H9 (cell line): ENCODE measurements around the gene ITGB8. TPM values are rescaled to one million over a fixed set of nuclear protein-coding genes. Genes with fewer than 3 reads are reported as not detected.

Experiments
- DNase-seq: peaks from one replicate; pipeline ENCODE4 v3.0.0-alpha.2; 2017
- H2AFZ ChIP-seq: one replicate; pipeline ENCODE4 v1.6.1; 2013; ENCODE audit warnings: mild to moderate bottlenecking, low read length, control low read depth, moderate library complexity
- H2AK5ac ChIP-seq: 2 replicates; pipeline ENCODE4 v1.6.1; 2013; ENCODE audit warnings: low read length, control low read depth, mixed read lengths; ENCODE audit not compliant: insufficient read length
- H2BK120ac ChIP-seq: one replicate; pipeline ENCODE4 v1.6.1; 2013; ENCODE audit warnings: low read depth, mild to moderate bottlenecking, low read length, control low read depth, inconsistent platforms; ENCODE audit not compliant: poor library complexity, severe bottlenecking
- H2BK12ac ChIP-seq: 2 replicates; pipeline ENCODE4 v1.6.1; 2013; ENCODE audit warnings: low read length, control low read depth, mixed read lengths, low read depth; ENCODE audit not compliant: insufficient read length
- H2BK15ac ChIP-seq: 2 replicates; pipeline ENCODE4 v1.6.1; 2013; ENCODE audit warnings: low read depth, low read length, control low read depth
- H2BK20ac ChIP-seq: one replicate; pipeline ENCODE4 v1.6.1; 2013; ENCODE audit warnings: low read depth, mild to moderate bottlenecking, low read length, control low read depth, inconsistent platforms; ENCODE audit not compliant: poor library complexity, severe bottlenecking
- H2BK5ac ChIP-seq: 2 replicates; pipeline ENCODE4 v1.6.1; 2013; ENCODE audit warnings: low read length, control low read depth, mixed read lengths; ENCODE audit not compliant: insufficient read length
- H3K14ac ChIP-seq: 2 replicates; pipeline ENCODE4 v1.6.1; 2013; ENCODE audit warnings: low read length, control low read depth; ENCODE audit not compliant: insufficient read depth
- H3K18ac ChIP-seq: 2 replicates; pipeline ENCODE4 v1.6.1; 2013; ENCODE audit warnings: low read depth, mild to moderate bottlenecking, mixed read lengths, low read length, control low read depth; ENCODE audit not compliant: insufficient read length
- H3K23ac ChIP-seq: 2 replicates; pipeline ENCODE4 v1.6.1; 2013; ENCODE audit warnings: low read length, control low read depth, mixed read lengths, low read depth; ENCODE audit not compliant: insufficient read length
- H3K23me2 ChIP-seq: 2 replicates; pipeline ENCODE4 v1.6.1; 2013; ENCODE audit warnings: low read depth, mild to moderate bottlenecking, mixed read lengths, low read length, control low read depth; ENCODE audit not compliant: insufficient read length, poor library complexity, severe bottlenecking
- H3K27ac ChIP-seq: 2 replicates; pipeline ENCODE4 v1.5.1; 2013; ENCODE audit warnings: low read length, control low read depth, mixed read lengths, low read depth; ENCODE audit not compliant: insufficient read length
- H3K27me3 ChIP-seq: 2 replicates; pipeline ENCODE4 v1.6.1; 2013; ENCODE audit warnings: low read length, control low read depth, inconsistent platforms; ENCODE audit not compliant: insufficient read depth
- H3K4ac ChIP-seq: 2 replicates; pipeline ENCODE4 v1.6.1; 2013; ENCODE audit warnings: low read depth, mild to moderate bottlenecking, control low read depth, inconsistent platforms, low read length, moderate library complexity
- H3K4me1 ChIP-seq: 2 replicates; pipeline ENCODE4 v1.6.1; 2013; ENCODE audit warnings: low read length, control low read depth, inconsistent platforms; ENCODE audit not compliant: insufficient read depth
- H3K4me2 ChIP-seq: 2 replicates; pipeline ENCODE4 v1.6.1; 2013; ENCODE audit warnings: low read length, control low read depth, mixed read lengths; ENCODE audit not compliant: insufficient read length, insufficient read depth
- H3K56ac ChIP-seq: 2 replicates; pipeline ENCODE4 v1.6.1; 2013; ENCODE audit warnings: low read depth, mild to moderate bottlenecking, mixed read lengths, low read length, control low read depth; ENCODE audit not compliant: insufficient read length
- H3K79me1 ChIP-seq: 2 replicates; pipeline ENCODE4 v1.6.1; 2013; ENCODE audit warnings: low read depth, mild to moderate bottlenecking, moderate library complexity, low read length, control low read depth, inconsistent platforms; ENCODE audit not compliant: insufficient read depth, poor library complexity, severe bottlenecking
- H3K79me2 ChIP-seq: 2 replicates; pipeline ENCODE4 v1.6.1; 2013; ENCODE audit warnings: low read length, control low read depth, inconsistent platforms; ENCODE audit not compliant: insufficient read depth
- H3K9ac ChIP-seq: 2 replicates; pipeline ENCODE4 v1.6.1; 2013; ENCODE audit warnings: low read length, control low read depth, mixed read lengths; ENCODE audit not compliant: insufficient read length; ENCODE audit errors: extremely low read depth
- H3K9me3 ChIP-seq: one replicate; pipeline ENCODE4 v1.6.1; 2013; ENCODE audit warnings: low read depth, low read length, inconsistent platforms; ENCODE audit not compliant: control insufficient read depth
- H3T11ph ChIP-seq: one replicate; pipeline ENCODE4 v1.6.1; 2013; ENCODE audit warnings: mild to moderate bottlenecking, low read length, control low read depth, inconsistent platforms
- H4K20me1 ChIP-seq: one replicate; pipeline ENCODE4 v1.6.1; 2013; ENCODE audit not compliant: control insufficient read depth, insufficient read length, insufficient read depth
- H4K5ac ChIP-seq: 2 replicates; pipeline ENCODE4 v1.6.1; 2013; ENCODE audit warnings: low read depth, mild to moderate bottlenecking, mixed read lengths, low read length, control low read depth; ENCODE audit not compliant: insufficient read length
- H4K8ac ChIP-seq: replicated peaks from 2 replicates; pipeline ENCODE4 v1.6.1; 2013; ENCODE audit warnings: low read length, control low read depth, mixed read lengths, low read depth; ENCODE audit not compliant: insufficient read length
- H4K91ac ChIP-seq: 2 replicates; pipeline ENCODE4 v1.6.1; 2013; ENCODE audit warnings: low read depth, mild to moderate bottlenecking, moderate library complexity, mixed read lengths, low read length, control low read depth; ENCODE audit not compliant: insufficient read length
- H3K27ac Mint-ChIP-seq, 3 experiments: 2 replicates in 2 of 3; 3 replicates in 1 of 3; pipeline ENCODE4 v1.8.0; 2020 to 2021; ENCODE audit warnings: mixed read lengths in 3 of 3, mild to moderate bottlenecking in 1 of 3, moderate library complexity in 1 of 3
- H3K27me3 Mint-ChIP-seq: 2 replicates; pipeline ENCODE4 v1.8.0; 2021; ENCODE audit warnings: low read depth, mild to moderate bottlenecking, moderate library complexity, mixed read lengths
- H3K36me3 Mint-ChIP-seq, 3 experiments: 2 replicates in 2 of 3; 3 replicates in 1 of 3; pipeline ENCODE4 v1.8.0; 2020 to 2021; ENCODE audit warnings: low read depth in 3 of 3, mixed read lengths in 3 of 3; ENCODE audit not compliant: insufficient read depth in 1 of 3
- H3K4me1 Mint-ChIP-seq, 2 experiments: 2 replicates each; pipeline ENCODE4 v1.8.0; 2020; ENCODE audit warnings: mixed read lengths in 2 of 2
- H3K4me3 Mint-ChIP-seq, 2 experiments: 2 replicates in 1 of 2; 3 replicates in 1 of 2; pipeline ENCODE4 v1.8.0; 2020 to 2021; ENCODE audit warnings: mild to moderate bottlenecking in 2 of 2, mixed read lengths in 2 of 2, moderate library complexity in 1 of 2
- H3K9me3 Mint-ChIP-seq, 2 experiments: 2 replicates in 1 of 2; 3 replicates in 1 of 2; pipeline ENCODE4 v1.8.0; 2020; ENCODE audit warnings: mild to moderate bottlenecking in 2 of 2, mixed read lengths in 2 of 2, moderate library complexity in 1 of 2
- WGBS: extraction: QIAGEN DNeasy Blood & Tissue Kit; methylation state at CpG from one replicate; pipeline ENCODE4 v1.1.7; 2013; ENCODE audit warnings: missing lambda C conversion rate, low lambda C conversion rate, mixed read lengths; ENCODE audit not compliant: insufficient read length; ENCODE audit errors: extremely low coverage; 5-methylcytosine and 5-hydroxymethylcytosine counted together
- total RNA-seq: library from RNA; stranded (reverse); gene quantifications from 2 replicates; pipeline ENCODE4 v1.2.1, GENCODE V29; 2021
- TF ChIP-seq, protein P1 (sequence below): fragments of 200-600 bp; sonication (generic); conservative IDR thresholded peaks from 3 replicates; pipeline ENCODE4 v1.8.0; 2021; ENCODE audit warnings: antibody characterized with exemption, mild to moderate bottlenecking

ITGB8 gene
- total RNA-seq, 1 experiment from 2014 or later, result 7.6 TPM

DNA sequence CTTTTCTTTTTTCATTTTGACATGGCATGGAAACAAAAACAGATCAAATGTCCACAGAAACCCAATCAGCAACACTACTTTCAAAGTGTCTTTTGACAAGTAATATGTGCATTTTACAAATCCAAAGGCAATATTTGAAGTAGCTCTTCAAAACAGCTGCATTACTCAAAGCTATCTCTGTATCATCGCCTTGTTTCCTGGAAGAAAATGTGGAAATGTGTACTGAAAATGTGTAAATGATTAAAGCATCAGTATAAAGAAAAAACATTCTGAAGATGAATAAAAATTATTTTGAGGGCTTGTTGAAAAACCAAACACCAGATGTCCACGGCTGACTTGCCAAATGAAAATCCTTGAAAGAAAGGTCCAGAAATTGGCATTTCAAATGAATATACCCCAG lies 16.5 kb upstream of the ITGB8 start:
- H3K27ac Mint-ChIP-seq, result no peak overlapping the region
- Histone ChIP-seq H4K8ac (no peak overlapping the region), H3K27me3 (no peaks in the 10 kb centered on the region), H2AK5ac (no peak overlapping the region), H3K27ac (no peak overlapping the region), H3K4ac (no peak overlapping the region), H3K9ac (no peak overlapping the region), H2BK5ac (no peak overlapping the region), H2BK120ac (no peak overlapping the region), H3K18ac (no peak overlapping the region), H3K79me1 (no peaks in the 10 kb centered on the region), H4K5ac (no peak overlapping the region), H3K9me3 (no peaks in the 10 kb centered on the region), H4K20me1 (no peaks in the 10 kb centered on the region), H2BK15ac (no peak overlapping the region), H3K56ac (no peak overlapping the region), H3K23ac (no peak overlapping the region), H3K79me2 (no peaks in the 10 kb centered on the region), H2BK20ac (no peak overlapping the region), H2AFZ (no peak overlapping the region), H3K4me2 (no peak overlapping the region), H3K14ac (no peak overlapping the region), H3K4me1 (0 out of 2 replicates have a peak, but pooled peaks cover 3% of the 10 kb centered on the region), H2BK12ac (no peak overlapping the region), H3T11ph (no peak overlapping the region), H3K23me2 (no peaks in the 10 kb centered on the region), H4K91ac (no peak overlapping the region)
- WGBS, result no CpG with 5 or more reads among the region's 2 CpGs
- no peaks in the 10 kb centered on the region for H3K9me3 Mint-ChIP-seq
- H3K4me1 Mint-ChIP-seq, result peaks cover 5% of the 10 kb centered on the region in 2 experiments; a peak in 3 of 4 replicates
- DNase-seq, result no peak
- no peak overlapping the region for H3K4me3 Mint-ChIP-seq
- H3K36me3 Mint-ChIP-seq, result no peaks in the 10 kb centered on the region
- H3K27me3 Mint-ChIP-seq, result no peaks in the 10 kb centered on the region
- TF ChIP-seq, protein P1, sequence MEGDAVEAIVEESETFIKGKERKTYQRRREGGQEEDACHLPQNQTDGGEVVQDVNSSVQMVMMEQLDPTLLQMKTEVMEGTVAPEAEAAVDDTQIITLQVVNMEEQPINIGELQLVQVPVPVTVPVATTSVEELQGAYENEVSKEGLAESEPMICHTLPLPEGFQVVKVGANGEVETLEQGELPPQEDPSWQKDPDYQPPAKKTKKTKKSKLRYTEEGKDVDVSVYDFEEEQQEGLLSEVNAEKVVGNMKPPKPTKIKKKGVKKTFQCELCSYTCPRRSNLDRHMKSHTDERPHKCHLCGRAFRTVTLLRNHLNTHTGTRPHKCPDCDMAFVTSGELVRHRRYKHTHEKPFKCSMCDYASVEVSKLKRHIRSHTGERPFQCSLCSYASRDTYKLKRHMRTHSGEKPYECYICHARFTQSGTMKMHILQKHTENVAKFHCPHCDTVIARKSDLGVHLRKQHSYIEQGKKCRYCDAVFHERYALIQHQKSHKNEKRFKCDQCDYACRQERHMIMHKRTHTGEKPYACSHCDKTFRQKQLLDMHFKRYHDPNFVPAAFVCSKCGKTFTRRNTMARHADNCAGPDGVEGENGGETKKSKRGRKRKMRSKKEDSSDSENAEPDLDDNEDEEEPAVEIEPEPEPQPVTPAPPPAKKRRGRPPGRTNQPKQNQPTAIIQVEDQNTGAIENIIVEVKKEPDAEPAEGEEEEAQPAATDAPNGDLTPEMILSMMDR, result no peak
